OCI-LY7 (cell line): Measurements from ENCODE around the gene FAM114A1. TPM values are rescaled to one million over a fixed set of nuclear protein-coding genes. Genes with fewer than 3 reads are reported as not detected.

Experiments used
- BruUV-seq: library from RNA; stranded (reverse); fragments of 400-500 nt; replicated peaks from 2 replicates; lab custom pipeline; 2021; lab: Mats Ljungman, UMichigan
- CTCF ChIA-PET: fragments of 300-600 bp; sonication (Branson Sonifier 250); formaldehyde crosslinking; loops from one replicate; lab custom pipeline; 2022; ENCODE audit warnings: antibody characterized with exemption; ENCODE audit not compliant: unreplicated experiment; lab: Charles Lee
- POLR2A ChIA-PET: fragments of 300-600 bp; sonication (Branson Sonifier 250); formaldehyde crosslinking; loops from one replicate; lab custom pipeline; 2022; ENCODE audit warnings: antibody characterized with exemption; lab: Charles Lee
- DNase-seq: peaks from one replicate; pipeline ENCODE4 v3.0.0-alpha.2; 2015; ENCODE audit warnings: low spot score
- H2AFZ ChIP-seq: fragments of 200-600 bp; sonication (generic), shearing (Covaris generic); 2 replicates; pipeline ENCODE4 v1.6.1; 2014; ENCODE audit warnings: mild to moderate bottlenecking, antibody characterized with exemption, low read length, moderate library complexity
- H3K27ac ChIP-seq: fragments of 200-600 bp; sonication (generic); 2 replicates; pipeline ENCODE4 v1.5.1; 2014; ENCODE audit warnings: mixed run types, low read depth, mild to moderate bottlenecking, moderate library complexity, low read length, inconsistent platforms; ENCODE audit not compliant: poor library complexity, severe bottlenecking
- H3K36me3 ChIP-seq: fragments of 200-600 bp; sonication (generic); 2 replicates; pipeline ENCODE4 v1.6.1; 2014; ENCODE audit warnings: mild to moderate bottlenecking, antibody characterized with exemption, low read length, moderate library complexity, mixed read lengths; ENCODE audit not compliant: insufficient read depth
- H3K4me1 ChIP-seq: fragments of 200-600 bp; sonication (generic); 2 replicates; pipeline ENCODE4 v1.5.1; 2014; ENCODE audit warnings: mild to moderate bottlenecking, low read length; ENCODE audit not compliant: insufficient read depth, poor library complexity, severe bottlenecking
- H3K4me2 ChIP-seq: fragments of 200-600 bp; sonication (generic); 2 replicates; pipeline ENCODE4 v1.6.1; 2014; ENCODE audit warnings: mild to moderate bottlenecking, low read length
- H3K4me3 ChIP-seq: fragments of 200-600 bp; sonication (generic); 2 replicates; pipeline ENCODE4 v1.5.1; 2014; ENCODE audit warnings: mild to moderate bottlenecking, low read depth, low read length; ENCODE audit not compliant: poor library complexity, severe bottlenecking
- H3K79me2 ChIP-seq: fragments of 200-600 bp; sonication (generic); 2 replicates; pipeline ENCODE4 v1.6.1; 2016; ENCODE audit warnings: low read depth, mild to moderate bottlenecking, low read length, moderate library complexity, mixed read lengths; ENCODE audit not compliant: insufficient read depth
- H3K9me2 ChIP-seq: fragments of 200-600 bp; sonication (generic); 2 replicates; pipeline ENCODE4 v1.6.1; 2016; ENCODE audit warnings: mild to moderate bottlenecking, low read length, mixed read lengths; ENCODE audit not compliant: insufficient read depth
- H3K9me3 ChIP-seq: fragments of 200-600 bp; sonication (generic); 2 replicates; pipeline ENCODE4 v1.6.1; 2014; ENCODE audit warnings: mild to moderate bottlenecking, mixed run types, low read length, mixed read lengths
- H4K20me1 ChIP-seq: fragments of 200-600 bp; sonication (generic); 2 replicates; pipeline ENCODE4 v1.6.1; 2014; ENCODE audit warnings: mild to moderate bottlenecking, antibody characterized with exemption, low read length, moderate library complexity, mixed read lengths; ENCODE audit not compliant: insufficient read depth
- EZH2phosphoT487 ChIP-seq: fragments of 200-600 bp; sonication (generic); IDR thresholded peaks from 2 replicates; pipeline ENCODE4 v1.6.1; 2018; ENCODE audit warnings: low read depth, borderline replicate concordance, mild to moderate bottlenecking, mixed run types, antibody characterized with exemption, low read length, moderate library complexity, mixed read lengths
- intact Hi-C: fragments of 100-400 bp; cut with micrococcal nuclease; formaldehyde crosslinking; loops from one replicate; pipeline ENCODE4 v1.10.0; 2022; ENCODE audit not compliant: unreplicated experiment
- total RNA-seq, 2 experiments: library from RNA; depleted of rRNA in 1 of 2; stranded (reverse); fragments of >200 nt in 1 of 2; shearing (Covaris generic) in 1 of 2; gene quantifications; 2 replicates each; pipeline ENCODE4 v1.2.3, GENCODE V29; 2014 to 2022
- TF ChIP-seq, protein P1 (sequence below): fragments of 200-600 bp; sonication (generic); conservative IDR thresholded peaks from 2 replicates; pipeline ENCODE4 v1.5.1; 2014; ENCODE audit warnings: mild to moderate bottlenecking, antibody characterized with exemption, low read length, moderate library complexity, mixed read lengths

FAM114A1 gene
- total RNA-seq, 2 experiments from 2014 or later: not detected

DNA sequence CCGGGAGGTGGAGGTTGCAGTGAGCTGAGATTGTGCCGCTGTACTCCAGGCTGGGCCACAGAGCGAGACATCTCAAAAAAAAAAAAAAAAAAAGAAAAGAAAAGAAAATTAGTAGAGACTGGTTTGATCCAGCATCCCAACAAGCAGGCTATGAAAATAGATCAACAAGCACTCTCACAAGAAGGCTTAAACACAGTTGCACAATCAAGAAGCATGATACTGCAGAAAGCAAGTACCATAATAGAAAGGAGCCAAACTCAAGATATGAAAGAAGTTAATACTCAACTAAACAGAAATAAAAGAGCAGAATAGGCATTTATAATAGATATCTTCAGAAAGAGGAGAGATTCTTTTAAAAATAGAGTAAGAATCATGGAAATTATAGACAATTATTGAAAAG lies 21.6 kb upstream of the FAM114A1 start:
- BruUV-seq: no TSS peak
- no peak for DNase-seq
- POLR2A ChIA-PET: interaction anchor here (0.7 to 1.1 kb wide), 4 partner anchors 9 to 27 kb away, joined by 3 read pairs; no protein-coding TSS in a partner anchor
- Histone ChIP-seq H4K20me1 (no peaks in the 10 kb centered on the region), H3K79me2 (no peaks in the 10 kb centered on the region), H3K4me2 (no peak overlapping the region), H3K36me3 (no peaks in the 10 kb centered on the region; the same call in none of the 2 replicates), H3K9me2 (no peaks in the 10 kb centered on the region), H3K9me3 (peaks cover 5% of the 10 kb centered on the region; the same call in 1 of the 2 replicates), H3K4me3 (no peak overlapping the region), H3K4me1 (no peaks in the 10 kb centered on the region), H2AFZ (no peak overlapping the region), H3K27ac (no peak overlapping the region)
- intact Hi-C loops: no loop called here
- TF ChIP-seq EZH2phosphoT487: no peak
- TF ChIP-seq, protein P1, sequence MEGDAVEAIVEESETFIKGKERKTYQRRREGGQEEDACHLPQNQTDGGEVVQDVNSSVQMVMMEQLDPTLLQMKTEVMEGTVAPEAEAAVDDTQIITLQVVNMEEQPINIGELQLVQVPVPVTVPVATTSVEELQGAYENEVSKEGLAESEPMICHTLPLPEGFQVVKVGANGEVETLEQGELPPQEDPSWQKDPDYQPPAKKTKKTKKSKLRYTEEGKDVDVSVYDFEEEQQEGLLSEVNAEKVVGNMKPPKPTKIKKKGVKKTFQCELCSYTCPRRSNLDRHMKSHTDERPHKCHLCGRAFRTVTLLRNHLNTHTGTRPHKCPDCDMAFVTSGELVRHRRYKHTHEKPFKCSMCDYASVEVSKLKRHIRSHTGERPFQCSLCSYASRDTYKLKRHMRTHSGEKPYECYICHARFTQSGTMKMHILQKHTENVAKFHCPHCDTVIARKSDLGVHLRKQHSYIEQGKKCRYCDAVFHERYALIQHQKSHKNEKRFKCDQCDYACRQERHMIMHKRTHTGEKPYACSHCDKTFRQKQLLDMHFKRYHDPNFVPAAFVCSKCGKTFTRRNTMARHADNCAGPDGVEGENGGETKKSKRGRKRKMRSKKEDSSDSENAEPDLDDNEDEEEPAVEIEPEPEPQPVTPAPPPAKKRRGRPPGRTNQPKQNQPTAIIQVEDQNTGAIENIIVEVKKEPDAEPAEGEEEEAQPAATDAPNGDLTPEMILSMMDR: no peak
- CTCF ChIA-PET: no interaction called here

DNA sequence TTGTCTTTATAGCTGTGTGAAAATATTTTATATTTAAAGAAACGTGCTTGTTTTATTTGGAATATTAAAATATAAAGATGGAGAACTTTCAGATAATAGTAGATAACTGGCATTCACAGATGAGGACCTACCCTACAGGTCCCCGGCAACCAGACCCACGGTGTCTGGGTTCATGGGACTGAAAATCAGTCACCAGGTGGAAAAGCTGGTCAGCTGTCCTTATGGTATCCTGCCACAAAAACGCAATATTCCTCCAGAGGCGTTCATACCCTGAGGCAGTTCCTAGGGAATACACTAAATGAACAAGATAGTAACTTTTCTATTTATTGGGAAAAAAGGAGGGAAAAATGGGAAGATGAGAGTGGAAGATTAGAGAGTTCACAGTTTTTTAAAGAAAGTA lies 12.1 kb upstream of the FAM114A1 start:
- peak overlapping the region; percentile 84 for H2AFZ ChIP-seq
- POLR2A ChIA-PET: interaction anchor here (0.8 to 3.6 kb wide), 15 partner anchors 10 to 134 kb away, joined by 3 to 32 read pairs (median 4); partner anchors contain the start of genes TLR1 and TLR10
- H3K4me2 ChIP-seq: peak overlapping the region; percentile 96
- DNase-seq: peak; percentile 37
- TF ChIP-seq, protein P1: no peak
- TF ChIP-seq EZH2phosphoT487: no peak
- peaks cover 27% of the 10 kb centered on the region; the same call in 1 of the 2 replicates for H3K79me2 ChIP-seq
- peak overlapping the region; percentile 71 for H3K4me3 ChIP-seq
- H4K20me1 ChIP-seq: no peaks in the 10 kb centered on the region
- H3K9me2 ChIP-seq: no peaks in the 10 kb centered on the region
- H3K4me1 ChIP-seq: peaks cover 44% of the 10 kb centered on the region
- H3K36me3 ChIP-seq: no peaks in the 10 kb centered on the region; the same call in 1 of the 2 replicates
- CTCF ChIA-PET: interaction anchor here (0.8 to 1.2 kb wide), 2 partner anchors 96 to 98 kb away, joined by 4 to 6 read pairs; no protein-coding TSS in a partner anchor
- H3K27ac ChIP-seq: peak overlapping the region; percentile 77
- intact Hi-C loops: no loop called here
- BruUV-seq: no TSS peak
- H3K9me3 ChIP-seq: peaks cover 5% of the 10 kb centered on the region; the same call in 1 of the 2 replicates

GRCh38 chr4:38856046-38856445 lies 11.6 kb upstream of the FAM114A1 start:
- DNase-seq: peak; percentile 69
- Histone ChIP-seq H3K4me1 (peaks cover 49% of the 10 kb centered on the region), H3K27ac (peak overlapping the region; percentile 77), H3K9me3 (peaks cover 5% of the 10 kb centered on the region; the same call in 1 of the 2 replicates), H4K20me1 (no peaks in the 10 kb centered on the region), H3K36me3 (no peaks in the 10 kb centered on the region; the same call in 1 of the 2 replicates), H3K4me3 (peak overlapping the region; percentile 71), H3K9me2 (no peaks in the 10 kb centered on the region), H3K79me2 (peaks cover 27% of the 10 kb centered on the region; the same call in 1 of the 2 replicates), H2AFZ (peak overlapping the region; percentile 84), H3K4me2 (peak overlapping the region; percentile 96)
- TF ChIP-seq EZH2phosphoT487: no peak
- TF ChIP-seq, protein P1: no peak
- BruUV-seq: TSS peak; percentile 85
- POLR2A ChIA-PET: interaction anchor here (0.8 to 3.6 kb wide), 13 partner anchors 33 to 135 kb away, joined by 3 to 32 read pairs (median 4); partner anchors contain the start of genes TLR1 and TLR10
- CTCF ChIA-PET: interaction anchor here (0.8 to 1.2 kb wide), 2 partner anchors 97 to 99 kb away, joined by 4 to 6 read pairs; no protein-coding TSS in a partner anchor
- intact Hi-C loops: loop anchor here (1.0 to 2.0 kb wide), 4 partner anchors 51 to 175 kb away; partner anchors contain the start of gene TLR10
